ENCODE data around the gene GPR33. TPM values are rescaled to one million over a fixed set of nuclear protein-coding genes. Genes with fewer than 3 reads are reported as not detected.
"Not testable (repeated sequence)": the region's sequence is repeated elsewhere in the genome, so short reads cannot be mapped to it uniquely, and the experiment has no call there.

The GPR33 gene
- total RNA-seq, 1 experiment from 2014 or later: not detected

DNA sequence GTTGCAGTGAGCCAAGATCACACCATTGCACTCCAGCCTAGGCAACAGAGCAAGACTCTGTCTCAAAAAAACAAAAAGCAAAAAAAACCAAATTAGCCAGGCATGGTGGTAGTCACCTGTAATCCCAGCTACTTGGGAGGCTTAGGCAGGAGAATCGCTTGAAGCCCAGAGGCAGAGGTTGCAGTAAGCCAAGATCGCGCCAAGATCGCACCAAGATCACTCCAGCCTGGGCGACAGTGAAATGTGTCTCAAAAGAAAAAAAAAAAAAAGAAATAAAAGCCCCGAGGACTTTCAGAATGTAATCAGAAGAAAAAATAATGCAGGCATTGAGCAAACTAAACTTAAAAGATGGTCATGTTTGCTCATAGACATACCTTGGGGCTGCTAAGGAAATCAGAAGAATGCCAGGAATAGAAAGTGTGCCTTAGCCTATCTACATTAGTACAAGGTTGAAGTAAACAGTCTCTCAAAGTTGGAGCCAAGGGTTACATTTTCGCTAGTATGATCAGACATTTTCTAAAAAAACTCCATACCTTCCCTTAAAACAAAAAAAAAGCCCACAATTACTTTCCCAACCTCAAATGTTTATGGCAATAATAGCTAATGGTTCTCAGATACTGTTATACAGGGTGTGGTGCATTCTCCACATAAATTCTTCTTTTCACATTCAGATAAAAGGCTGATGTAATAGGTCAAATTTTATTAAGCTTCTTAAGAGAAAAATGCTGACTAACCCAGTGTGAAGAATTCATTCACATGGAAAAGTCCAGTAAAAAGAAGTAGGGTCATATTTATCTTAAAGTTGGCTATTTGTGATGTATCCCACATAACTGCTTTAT lies 46.3 kb downstream of the GPR33 start:
- DNase-seq: no peak
- Histone ChIP-seq H3K4me3 (ENCODE audit: insufficient read depth, low read depth, low read length) (no peak overlapping the region), H3K36me3 (replicated peaks; ENCODE audit: control insufficient read depth, insufficient read depth, low read length) (no peaks in the 10 kb centered on the region), H3K27me3 (ENCODE audit: control insufficient read depth, insufficient read depth, low read length) (no peaks in the 10 kb centered on the region)

DNA sequence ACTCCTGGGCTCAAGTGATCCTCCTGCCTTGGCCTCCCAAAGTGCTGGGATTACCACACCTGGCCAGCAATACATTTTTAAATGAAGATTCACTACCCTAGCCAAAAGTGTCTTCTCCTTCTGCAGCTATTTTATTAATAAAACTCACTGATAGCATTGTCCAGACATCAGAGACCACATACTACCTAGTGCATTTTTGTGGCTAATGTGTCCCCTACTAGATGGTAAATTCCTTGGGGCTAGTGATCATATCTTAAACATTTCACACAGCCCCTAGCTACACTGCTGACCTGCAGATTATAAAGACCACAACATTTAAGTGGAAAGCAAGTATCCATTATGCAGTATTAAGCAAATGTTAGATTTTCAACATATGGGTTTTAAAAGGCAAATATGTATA lies 47.6 kb downstream of the GPR33 start:
- DNase-seq: no peak
- no peaks in the 10 kb centered on the region for H3K36me3 ChIP-seq (replicated peaks; ENCODE audit: control insufficient read depth, insufficient read depth, low read length)

DNA sequence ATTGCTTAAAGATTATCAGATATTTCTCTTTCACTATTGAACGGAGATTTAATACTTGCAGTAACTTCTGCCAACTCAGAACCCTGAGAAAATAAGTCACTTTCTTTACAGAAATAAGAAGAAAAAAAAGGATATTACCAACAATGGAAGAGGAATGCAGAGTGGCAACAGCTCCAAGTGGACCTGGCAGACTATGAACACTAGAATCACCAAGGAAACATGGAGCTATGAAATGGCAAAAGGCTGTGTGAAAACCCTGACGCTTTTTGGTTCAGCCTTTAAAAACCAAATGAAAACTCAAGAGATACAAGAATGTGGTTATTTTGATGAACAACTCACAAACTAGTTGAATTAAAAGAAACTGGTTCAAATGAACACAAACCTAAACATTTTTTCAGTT lies 48.3 kb downstream of the GPR33 start:
- Histone ChIP-seq H3K4me3 (ENCODE audit: insufficient read depth, low read depth, low read length) (no peak overlapping the region), H3K36me3 (replicated peaks; ENCODE audit: control insufficient read depth, insufficient read depth, low read length) (no peaks in the 10 kb centered on the region), H3K27me3 (ENCODE audit: control insufficient read depth, insufficient read depth, low read length) (no peaks in the 10 kb centered on the region)
- DNase-seq: no peak

More for the DNA sequence above, 47.6 kb downstream of the GPR33 start:
- Histone ChIP-seq H3K27me3 (ENCODE audit: control insufficient read depth, insufficient read depth, low read length) (no peaks in the 10 kb centered on the region), H3K4me3 (ENCODE audit: insufficient read depth, low read depth, low read length) (no peak overlapping the region)

DNA sequence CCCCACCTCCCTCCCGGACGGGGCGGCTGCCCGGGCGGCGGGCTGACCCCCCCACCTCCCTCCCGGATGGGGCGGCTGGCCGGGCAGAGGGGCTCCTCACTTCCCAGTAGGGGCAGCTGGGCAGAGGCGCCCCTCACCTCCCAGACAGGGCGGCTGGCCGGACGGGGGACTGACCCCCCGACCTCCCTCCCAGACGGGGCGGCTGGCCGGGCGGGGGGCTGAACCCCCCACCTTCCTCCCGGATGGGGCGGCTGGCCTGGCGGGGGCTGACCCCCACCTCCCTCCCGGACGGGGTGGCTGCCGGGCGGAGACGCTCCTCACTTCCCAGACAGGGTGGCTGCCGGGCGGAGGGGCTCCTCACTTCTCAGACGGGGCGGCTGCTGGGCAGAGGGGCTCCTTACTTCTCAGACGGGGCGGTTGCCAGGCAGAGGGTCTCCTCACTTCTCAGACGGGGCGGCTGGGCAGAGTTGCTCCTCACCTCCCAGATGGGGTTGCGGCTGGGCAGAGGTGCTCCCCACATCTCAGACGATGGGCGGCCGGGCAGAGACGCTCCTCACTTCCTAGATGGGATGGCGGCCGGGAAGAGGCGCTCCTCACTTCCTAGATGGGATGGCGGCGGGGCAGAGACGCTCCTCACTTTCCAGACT lies 50.7 kb downstream of the GPR33 start:
- H3K4me3 ChIP-seq (ENCODE audit: insufficient read depth, low read depth, low read length); DNase-seq; H3K36me3 ChIP-seq (replicated peaks; ENCODE audit: control insufficient read depth, insufficient read depth, low read length): not testable (repeated sequence)

DNA sequence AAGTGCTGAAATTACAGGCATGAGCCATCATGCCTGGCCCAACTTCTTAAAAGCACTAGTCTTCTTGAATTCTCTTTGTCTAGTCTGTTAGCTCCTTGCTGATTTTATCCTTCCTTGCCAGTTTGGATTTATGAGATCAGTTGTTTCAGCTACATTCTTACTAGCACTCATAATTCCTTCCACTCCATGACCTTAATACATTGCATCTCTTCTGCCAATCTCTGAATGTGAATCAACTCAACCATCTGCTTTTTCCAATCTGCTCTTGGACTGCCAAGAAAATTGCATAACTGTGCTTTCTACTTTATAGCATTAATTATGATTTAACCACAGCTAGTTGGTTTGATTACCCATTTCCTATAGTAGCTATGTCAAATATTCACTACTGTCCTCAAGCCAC lies 52.6 kb downstream of the GPR33 start:
- DNase-seq: no peak
- H3K4me3 ChIP-seq (ENCODE audit: insufficient read depth, low read depth, low read length): no peak overlapping the region
- no peaks in the 10 kb centered on the region for H3K36me3 ChIP-seq (replicated peaks; ENCODE audit: control insufficient read depth, insufficient read depth, low read length)
- no peaks in the 10 kb centered on the region for H3K27me3 ChIP-seq (ENCODE audit: control insufficient read depth, insufficient read depth, low read length)

More for the DNA sequence above, 50.7 kb downstream of the GPR33 start:
- H3K27me3 ChIP-seq (ENCODE audit: control insufficient read depth, insufficient read depth, low read length): not testable (repeated sequence)

Other genes with a start within 250 kb of the GPR33 start
- gene HEATR5A, start 67.5 kb downstream of the GPR33 start, total RNA-seq (2014; rRNA removed; shearing (Covaris generic)): 18.2 and 19.3 TPM in 2 replicates
- gene DTD2, start 30.5 kb downstream of the GPR33 start, total RNA-seq (2014; rRNA removed; shearing (Covaris generic)): 26.8 and 28.1 TPM in 2 replicates
- 8.7 and 11.5 TPM in 2 replicates for gene NUBPL, start 73.4 kb upstream of the GPR33 start, total RNA-seq (2014; rRNA removed; shearing (Covaris generic))

Measured in H7 (cell line).